A172 (cell line): ENCODE measurements around the gene MMP3. TPM values are rescaled to one million over a fixed set of nuclear protein-coding genes. Genes with fewer than 3 reads are reported as not detected.
A peak's percentile ranks its signal among the peaks of the same experiment; 100 is the strongest.

ENCODE experiments used
- DNase-seq: peaks from one replicate; pipeline ENCODE4 v3.0.0-alpha.2; 2015; ENCODE audit warnings: low spot score
- total RNA-seq: library from RNA; depleted of rRNA; stranded (reverse); fragments of >200 nt; shearing (Covaris generic); gene quantifications from 2 replicates; pipeline ENCODE4 v1.2.3, GENCODE V29; 2014

The MMP3 gene
- total RNA-seq, 1 experiment from 2014 or later = 20.0 TPM

DNA sequence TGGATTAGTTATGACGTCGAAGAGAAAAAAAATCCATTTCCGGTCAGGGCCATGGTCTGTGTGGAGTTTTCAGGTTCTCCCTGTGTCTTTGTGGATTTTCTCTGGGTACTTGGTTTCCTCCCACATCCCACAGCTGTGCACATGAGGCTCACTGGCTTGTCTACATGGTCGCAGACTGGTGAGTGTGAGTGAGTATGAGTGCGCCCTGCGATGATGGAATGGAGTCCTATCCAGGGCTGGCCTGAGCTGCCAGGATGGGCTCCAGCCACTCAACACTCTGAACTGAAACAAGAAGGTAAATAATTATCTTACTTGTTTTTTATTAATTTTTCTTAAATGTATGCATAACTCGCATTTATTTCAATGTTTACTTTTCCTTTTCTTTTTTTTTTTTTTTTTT lies 10.8 kb downstream of the MMP3 start:
- no peak for DNase-seq

DNA sequence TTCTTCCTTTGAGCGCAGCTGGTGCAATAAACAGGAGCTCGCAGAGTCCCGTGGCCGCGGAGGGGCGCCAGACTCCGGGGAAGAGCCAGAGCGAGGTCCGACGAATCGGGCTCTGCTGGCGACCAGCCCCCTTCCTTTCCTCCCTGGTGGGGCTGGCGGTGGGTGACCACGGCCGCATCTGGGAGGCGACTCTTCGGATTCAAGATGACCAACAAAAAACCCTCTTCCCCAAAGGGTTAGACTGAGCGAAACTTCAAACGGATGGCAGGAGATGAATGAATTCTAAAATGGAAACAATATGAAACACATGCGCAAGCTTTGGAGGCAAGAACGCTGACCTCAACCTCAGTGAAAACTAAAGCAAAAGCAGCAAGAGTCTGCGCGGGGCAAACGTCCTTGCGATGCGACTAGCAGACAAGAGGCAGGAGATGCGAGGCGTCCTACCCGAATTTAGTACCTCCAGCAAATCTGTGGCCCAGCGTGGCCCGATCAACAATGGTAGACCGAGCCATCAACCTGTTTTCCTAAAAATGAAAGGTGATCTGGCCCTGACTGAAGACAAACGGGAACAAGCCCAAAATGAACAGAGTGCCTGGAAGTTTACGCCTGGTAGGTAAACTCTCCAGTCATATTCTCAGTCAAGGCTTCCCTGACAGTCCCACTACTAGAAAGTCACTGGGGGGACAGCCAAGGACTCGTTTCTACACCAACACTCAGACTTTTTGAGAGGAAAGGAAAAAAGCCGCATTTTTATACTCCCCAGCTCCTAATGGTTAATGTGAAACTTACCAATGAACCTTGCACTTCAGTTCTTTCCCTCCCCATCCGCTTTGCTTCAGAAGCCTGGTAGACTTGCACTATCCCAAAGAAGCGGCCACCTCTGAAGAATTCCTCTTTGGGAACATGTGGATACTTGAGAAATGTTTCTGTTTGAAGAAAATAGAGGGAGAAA lies 11.6 kb downstream of the MMP3 start:
- DNase-seq = no peak

DNA sequence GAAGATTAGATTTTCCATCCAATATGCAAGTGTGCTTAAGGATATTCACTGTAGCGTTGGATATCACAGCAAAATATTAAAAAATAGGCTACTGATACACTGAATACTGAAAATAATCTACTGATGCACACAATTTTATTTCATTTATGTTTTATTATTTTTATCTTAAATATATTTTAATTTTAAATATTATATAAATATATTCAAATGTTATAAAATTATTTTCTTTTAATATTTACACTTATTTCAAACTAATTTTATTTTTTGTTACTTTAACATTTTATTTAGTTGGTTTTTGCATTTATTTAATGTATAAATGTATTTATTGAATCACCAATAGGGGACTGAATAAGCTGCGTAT lies 12.3 kb downstream of the MMP3 start:
- DNase-seq = no peak

DNA sequence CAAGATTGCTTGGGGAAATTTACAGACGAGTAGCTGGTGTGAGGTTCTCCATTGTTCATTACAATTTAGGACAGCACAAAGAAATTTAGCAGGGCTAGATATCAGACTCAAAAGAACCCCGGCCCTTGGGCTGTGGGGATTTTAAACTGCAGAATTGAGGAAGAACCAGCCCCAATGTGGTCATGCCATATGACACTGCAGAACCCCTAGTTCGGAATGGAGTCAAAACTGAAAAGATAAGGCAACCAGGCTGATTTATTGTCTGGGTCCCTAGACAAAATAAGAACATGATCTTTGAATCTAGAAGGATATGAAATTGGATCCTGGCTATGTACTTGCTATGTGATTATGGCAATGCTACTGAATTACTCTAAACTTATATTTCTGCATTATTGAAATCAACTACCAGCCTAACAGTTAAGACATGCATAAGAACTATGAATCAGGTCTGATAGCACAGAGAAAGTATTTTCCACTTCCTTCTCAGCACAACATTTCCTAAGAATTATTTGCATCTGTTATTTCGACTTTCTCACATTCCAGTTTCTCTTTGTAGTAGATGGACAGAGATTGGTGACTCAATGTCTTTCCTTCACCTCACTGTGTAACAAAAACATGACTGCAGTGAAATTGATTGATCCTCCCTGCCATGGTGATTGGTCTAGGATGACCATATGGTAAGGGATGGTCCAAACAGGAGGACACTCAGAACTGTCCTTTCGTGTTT lies 13.2 kb downstream of the MMP3 start:
- DNase-seq = no peak

DNA sequence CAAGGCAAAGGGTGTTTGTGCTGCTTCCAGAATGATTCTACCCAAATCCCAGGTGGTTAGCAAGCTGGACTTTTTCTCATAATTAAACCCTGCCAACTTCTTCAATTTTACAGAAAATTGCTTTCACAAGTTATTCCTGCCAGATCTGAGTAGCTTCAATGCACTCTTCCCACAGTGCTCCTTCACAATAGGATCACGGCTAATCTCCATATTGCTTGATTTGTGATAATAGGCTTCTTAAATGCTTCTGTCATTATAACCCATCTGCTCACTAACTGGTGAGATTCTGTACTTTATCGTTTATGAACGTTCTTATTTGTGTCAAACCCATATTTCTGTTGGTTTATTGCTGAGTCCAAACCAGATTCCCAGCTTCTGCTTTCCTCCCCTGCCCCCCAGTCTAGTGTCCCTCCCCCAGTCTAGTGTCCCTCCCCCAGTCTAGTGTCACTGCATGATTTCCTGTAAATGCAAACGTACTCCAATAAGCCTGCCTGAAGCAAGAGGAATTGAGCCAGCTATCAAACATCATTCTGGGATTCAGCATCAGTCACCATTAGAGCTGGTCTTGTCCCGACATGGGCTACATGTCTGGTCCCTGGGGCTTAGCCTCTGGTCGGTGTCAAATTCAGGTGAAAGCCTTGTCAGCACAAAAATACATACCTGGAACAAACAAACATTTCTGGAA lies 14.0 kb downstream of the MMP3 start:
- no peak for DNase-seq

DNA sequence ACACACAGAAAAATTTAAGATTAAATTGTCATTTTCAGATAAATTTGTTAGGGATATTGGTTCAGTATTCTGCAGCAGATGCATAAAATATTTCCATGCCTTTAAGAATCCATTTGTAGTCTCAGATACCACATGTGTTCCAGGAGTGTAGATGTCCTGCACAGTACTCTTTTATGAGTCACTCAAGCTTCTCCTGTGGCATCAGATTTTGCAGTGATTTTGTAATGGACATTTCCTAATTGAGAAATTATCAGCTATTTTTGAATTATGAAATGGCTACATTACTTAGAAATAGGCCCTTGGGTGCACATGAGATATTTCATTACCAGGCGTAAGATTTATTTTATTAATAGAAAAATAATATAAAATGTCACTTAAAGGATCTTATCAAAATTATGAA lies 18.9 kb downstream of the MMP3 start:
- DNase-seq = no peak

DNA sequence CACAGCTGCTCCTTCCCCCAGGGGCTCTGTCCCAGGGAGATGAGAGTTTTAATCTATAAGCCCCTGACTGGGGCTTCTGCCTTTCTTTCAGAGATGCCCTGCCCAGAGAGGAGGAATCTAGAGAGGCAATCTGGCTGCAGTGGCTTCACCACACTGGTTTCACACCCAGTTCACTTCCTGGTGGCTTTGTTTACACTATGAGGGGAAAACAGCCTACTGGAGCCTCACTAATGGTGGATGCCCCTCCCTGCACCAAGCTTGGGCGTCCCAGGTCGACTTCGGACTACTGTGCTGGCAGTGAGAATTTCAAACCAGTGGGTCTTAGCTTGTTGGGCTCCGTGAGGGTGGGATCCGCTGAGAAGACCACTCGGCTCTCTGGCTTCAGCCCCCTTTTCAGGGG lies 23.9 kb downstream of the MMP3 start:
- no peak for DNase-seq

DNA sequence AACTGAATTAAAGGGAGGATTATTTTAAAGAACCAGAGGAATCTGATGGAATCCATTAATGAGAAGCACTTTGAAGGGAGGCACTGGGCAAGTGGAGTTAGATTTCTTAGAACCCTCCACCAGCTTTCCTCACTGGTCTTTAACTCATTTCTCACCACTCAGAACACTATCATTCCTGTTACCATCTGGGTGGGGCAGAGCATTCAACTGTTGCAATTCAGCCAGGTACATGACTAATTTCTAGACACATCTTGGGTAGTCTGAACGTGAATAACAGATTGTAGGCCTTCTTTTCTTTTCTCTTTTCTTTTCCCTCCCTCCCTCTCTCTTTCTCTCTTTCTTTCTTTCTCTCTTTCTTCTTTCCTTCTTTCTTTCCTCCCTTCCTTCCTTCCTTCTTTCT lies 29.9 kb downstream of the MMP3 start:
- DNase-seq = no peak

DNA sequence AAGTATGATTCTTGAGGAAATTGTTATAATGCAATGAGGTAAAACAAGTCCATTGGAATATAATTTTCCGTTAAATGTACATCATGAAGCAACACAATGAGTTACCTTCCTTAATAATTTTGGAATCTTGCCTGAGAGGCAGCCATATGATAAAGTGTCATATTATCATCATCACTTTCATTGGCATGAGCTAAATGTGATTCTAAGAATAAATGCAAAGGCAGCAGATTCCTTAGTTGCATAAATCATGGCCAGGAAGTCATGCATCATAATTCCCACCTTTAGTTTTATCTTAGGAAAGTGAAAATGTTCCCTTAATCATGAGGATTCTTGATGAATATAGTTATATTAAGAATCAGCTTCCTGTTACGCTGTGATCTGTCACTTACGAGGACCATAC lies 31.2 kb downstream of the MMP3 start:
- DNase-seq = no peak

DNA sequence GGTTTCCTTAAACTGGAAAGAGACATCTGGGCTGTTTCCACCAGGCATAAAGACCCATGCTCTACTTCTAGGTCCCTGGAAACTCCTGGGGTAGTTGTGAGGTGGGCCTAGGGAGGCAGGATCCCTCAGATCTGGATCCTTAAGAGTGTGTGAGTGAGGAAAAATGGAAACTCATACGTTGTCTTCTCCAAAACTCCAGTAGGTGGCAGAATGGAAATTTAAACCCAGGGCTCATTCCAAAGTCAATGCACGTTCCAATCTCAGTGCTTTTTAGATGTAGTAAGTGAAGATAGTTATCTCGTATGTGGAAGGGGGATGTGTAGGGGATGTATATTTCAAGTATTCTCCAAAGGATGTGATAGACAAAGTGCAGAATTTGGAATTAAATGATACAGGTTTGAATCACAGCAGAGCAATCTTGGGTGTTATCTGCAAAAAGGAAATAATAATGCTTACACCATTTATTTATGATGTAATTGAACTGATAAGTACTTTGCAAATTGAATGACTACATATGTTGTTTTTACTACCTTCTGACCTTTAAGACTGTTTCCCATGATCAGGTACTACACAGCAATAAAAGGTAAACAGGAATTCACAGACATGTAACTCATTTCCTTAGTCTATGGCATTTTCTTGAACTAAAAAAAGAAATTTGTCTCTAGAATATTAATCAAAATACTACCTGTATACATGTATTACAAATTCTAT lies 32.3 kb downstream of the MMP3 start:
- DNase-seq = peak; percentile 13

DNA sequence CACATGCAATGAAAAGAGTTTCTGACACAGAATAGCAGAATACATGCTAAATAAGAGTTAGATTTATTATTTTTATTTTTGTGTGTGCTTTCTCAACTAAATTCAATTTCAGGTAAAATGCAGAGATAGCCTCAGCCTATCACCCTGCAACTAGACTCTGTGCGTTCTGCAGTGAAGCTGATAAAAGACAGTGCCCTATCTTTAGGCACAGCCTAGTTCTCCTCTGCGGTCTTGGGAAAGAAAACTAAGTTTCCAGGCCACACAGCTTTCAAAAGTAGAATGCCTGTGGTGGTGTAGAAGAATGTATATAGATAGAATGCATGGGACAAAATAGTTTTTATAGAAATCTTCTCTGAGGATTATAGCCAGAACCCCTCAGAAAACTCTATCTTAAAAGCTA lies 33.4 kb downstream of the MMP3 start:
- no peak for DNase-seq

DNA sequence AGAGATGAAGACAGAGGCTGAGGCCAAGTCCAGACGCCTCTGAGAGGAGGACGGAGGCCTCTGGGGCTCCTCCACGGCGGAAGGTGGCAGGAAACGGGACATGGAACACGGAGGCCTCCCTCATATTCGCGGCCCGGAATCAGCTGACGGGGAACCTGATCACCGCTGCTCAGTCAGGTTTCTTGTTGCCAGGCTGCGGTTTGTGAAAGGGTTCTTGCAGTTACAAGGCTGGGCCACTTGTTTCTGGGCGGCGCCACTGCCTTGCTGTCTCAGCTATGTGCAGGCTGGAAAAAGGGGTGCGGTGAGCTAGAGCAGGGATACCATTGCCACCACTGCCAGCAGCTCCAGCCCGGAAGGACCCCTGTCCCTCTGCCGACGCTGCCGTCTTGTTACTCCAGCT lies 35.5 kb downstream of the MMP3 start:
- no peak for DNase-seq

DNA sequence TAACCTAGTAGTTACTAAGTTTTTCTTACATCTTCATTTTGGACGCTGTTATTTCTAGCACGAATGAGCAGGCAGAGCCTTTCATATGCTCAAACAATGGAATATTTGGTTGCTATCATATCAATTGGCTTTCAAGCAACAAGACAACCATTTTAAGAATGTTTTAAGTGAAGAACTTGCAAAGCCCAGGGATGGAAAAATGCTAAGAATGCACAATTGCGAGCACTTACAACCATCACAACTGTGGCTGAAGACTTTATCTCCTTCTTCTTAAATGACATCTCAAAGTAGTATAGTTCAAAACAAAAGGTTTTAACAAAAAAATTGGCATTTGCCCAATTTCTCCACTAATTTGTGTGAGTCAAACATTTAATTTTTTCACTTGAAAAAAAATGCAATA lies 37.1 kb downstream of the MMP3 start:
- DNase-seq = no peak

DNA sequence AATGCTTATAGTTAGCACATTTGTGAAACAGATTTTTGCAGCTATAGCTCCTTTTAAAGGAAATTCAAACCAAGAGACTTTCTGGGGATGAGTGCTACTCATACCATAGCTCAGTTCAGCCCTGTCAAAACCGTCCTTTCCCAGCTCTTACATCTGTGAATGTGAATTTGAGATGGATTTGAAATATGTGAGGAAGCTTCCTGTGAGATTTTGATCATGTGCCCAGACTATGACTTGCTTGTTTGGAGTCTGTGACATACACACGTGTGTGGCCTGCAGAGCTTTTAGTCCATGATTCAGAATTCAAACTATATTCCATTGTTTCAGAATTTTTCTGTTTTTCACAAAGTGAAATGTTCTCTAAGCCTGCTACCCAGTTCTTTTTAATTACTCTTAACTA lies 41.1 kb downstream of the MMP3 start:
- DNase-seq = peak; percentile 24

DNA sequence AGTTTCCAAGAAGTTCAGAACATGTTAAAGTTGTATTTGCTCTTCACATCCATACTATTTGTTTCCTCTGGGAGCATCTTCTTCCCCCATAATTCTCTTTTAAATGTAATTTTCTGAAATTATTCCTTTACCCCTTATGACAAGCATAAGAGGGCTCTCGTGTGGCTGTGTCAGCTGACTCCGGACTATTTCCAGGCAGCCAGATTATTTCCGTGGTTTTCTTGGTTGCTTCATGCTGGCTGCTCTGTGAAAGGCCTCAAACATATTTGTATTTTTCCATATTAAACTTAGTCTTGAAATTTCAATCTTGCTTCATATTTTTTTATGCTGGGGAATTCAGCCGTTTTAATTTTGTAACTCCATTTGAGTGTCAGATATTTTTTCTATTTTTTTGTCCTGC lies 42.6 kb downstream of the MMP3 start:
- no peak for DNase-seq

DNA sequence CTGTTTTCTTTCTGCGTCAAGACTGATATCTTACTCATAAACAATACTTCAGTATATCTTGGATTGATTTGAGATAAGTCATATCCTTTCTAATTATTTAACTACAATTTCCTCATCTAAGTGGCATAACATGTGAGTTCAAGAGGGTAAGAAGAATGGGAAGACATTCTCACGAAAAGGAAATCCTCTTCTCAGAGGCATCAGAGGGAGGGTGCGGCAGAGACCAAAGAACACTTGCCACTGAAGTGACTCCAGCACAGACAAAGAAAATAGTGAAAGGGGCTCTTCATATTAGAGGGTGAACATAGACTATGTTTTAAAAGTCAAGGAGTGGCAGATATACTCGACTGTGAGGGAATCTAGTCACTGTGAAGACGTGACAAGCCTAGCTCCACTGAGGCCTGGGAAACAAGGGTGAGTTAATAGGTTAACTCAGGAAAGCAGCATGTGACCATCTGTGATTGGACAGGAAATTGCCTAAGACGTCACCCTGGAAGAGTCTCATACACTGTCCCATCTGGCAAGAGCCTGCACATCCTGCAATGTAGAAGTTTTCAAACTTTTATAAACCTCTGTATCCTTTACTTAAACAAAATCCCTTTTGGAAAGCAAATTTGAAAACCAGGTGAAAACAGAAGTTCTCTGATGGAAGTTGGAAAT lies 43.6 kb downstream of the MMP3 start:
- no peak for DNase-seq

DNA sequence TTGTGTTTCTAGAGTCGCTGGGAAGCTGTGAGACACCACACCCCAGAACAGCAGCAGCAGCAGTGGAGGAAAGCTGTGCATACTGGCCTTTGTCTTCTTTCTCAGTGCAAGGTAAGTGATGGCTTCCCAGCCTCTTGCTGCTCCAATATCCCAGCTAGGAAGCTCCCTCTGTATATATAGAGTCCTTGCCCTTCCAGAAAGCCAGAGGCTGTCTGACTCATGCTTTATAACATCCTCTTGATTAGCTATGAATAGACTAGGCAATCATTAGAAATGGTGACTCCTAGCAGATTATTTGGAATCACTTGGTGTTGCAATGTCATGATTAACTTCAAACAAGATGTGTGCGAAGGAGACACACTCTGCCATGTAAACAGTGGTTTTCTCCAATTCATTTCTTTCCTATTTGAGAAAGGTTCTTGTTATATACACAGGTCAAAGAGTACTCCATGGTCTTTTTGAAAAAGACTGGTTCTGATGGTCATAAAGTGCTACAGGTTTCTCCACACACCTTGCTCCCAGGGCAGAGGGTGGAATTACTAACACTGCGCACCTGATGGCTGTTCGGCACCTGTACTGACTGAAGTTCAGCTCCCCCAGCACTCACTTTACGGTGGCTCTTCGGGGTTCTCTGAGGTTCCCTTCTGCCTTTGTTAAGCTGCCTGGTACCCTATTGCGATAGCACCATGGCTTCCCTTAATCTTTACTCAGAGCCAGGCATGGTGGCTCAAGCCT lies 45.2 kb downstream of the MMP3 start, which contains the start of gene MMP1:
Gene MMP1 (minus strand): TSS at position 149 of the 735 bp plus-strand sequence. CDS start 68 bp downstream, at position 81.
- DNase-seq = peak; percentile 21

DNA sequence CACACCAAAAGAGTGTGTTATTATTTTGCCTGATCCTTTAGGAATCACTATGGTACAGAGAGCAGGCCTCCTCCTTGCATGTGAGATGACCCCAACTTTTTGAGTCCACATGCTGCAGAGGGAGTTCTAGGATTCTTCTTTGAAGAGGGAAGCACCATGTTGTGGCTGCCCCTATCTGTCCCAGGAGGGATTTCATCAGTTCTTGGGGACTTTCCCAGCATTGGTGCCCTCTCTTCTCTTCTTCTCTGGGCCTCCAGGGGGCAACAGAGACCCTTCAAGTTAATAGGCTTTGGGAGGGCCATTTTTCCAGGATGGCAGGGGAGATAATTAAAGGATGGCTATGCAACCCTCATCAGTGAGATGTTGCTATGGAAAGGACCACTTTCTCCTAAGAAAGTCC lies 49.0 kb downstream of the MMP3 start:
- DNase-seq = peak; percentile 33

DNA sequence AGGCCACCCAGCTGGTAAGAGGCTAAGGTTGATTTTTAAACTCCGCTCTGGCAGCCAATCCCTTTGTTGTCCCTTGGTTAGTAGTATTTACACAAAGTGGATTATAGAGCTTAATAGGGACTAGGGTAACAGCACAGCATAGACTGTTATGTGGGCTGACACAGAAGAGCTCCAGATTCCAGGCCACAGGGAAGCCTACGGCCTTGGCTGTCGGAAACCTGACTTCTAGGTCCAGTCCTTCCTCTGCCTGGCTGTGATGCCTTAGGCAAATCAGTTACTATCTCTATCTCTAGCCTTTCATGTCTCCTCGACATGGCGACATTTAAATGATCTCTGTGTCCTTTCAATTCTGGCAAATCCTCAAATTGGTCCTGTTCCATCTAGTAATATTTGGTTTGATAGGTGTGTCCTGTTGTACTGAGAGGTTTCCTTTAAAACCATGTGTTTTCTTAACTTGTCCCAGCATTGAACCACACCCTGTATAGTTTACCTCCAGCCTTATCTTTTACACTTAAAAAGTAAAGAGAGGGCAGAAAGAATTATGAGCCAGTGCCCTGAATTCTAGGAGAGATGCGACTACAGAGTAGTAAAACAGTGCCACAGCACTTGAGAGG lies 49.6 kb downstream of the MMP3 start:
- DNase-seq = no peak

DNA sequence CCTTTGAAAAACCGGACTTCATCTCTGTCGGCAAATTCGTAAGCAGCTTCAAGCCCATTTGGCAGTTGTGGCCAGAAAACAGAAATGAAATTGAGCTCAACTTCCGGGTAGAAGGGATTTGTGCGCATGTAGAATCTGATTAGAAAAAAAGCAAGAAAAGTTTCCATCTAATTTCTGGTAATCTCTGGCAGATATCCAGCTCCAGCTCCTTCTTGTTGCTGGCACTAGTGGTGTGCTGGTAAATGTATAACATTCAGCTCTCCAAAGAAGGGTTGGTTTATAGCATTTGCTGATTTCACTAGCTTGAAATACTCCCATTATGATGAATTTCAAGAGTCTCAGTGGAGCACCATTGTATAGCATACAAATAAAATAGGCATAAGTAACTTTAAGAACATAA lies 50.8 kb downstream of the MMP3 start:
- DNase-seq = no peak
